CD4-positive, alpha-beta T cell (primary cell): ENCODE data around the gene STX16. TPM values are rescaled to one million over a fixed set of nuclear protein-coding genes. Genes with fewer than 3 reads are reported as not detected.
A peak's percentile ranks its signal among the peaks of the same experiment; 100 is the strongest.

Experiments used
- ATAC-seq: fragments of 200-7000 bp; cut with Tn5 transposase; one replicate; pipeline ENCODE4 v1.10.0; 2022; ENCODE audit warnings: mild to moderate bottlenecking; ENCODE audit not compliant: poor library complexity
- CTCF ChIA-PET: fragments of 350-600 bp; sonication (Branson Sonifier 250); formaldehyde crosslinking; loops from one replicate; lab custom pipeline; 2021; ENCODE audit warnings: antibody characterized with exemption, inconsistent platforms; lab: Charles Lee
- POLR2A ChIA-PET: fragments of 350-600 bp; sonication (Branson Sonifier 250); formaldehyde crosslinking; loops from one replicate; lab custom pipeline; 2021; ENCODE audit warnings: antibody characterized with exemption, inconsistent platforms; lab: Charles Lee
- DNase-seq, 14 experiments: peaks; one replicate each; pipeline ENCODE4 v3.0.0-alpha.2; 2013 to 2020; ENCODE audit warnings: mixed read lengths in 2 of 14
- H3K27ac ChIP-seq, 2 donors: one replicate each; pipeline versions ENCODE4 v1.5.1 to v1.7.0; 2013; ENCODE audit warnings: low read length in 2 of 2, low read depth in 1 of 2, mild to moderate bottlenecking in 1 of 2
- H3K27me3 ChIP-seq, 2 experiments: 1 replicate in 1 of 2; 2 replicates in 1 of 2; pipeline versions ENCODE4 v1.6.1 to v1.7.0; 2013; ENCODE audit warnings: low read length in 2 of 2, control low read depth in 1 of 2, mild to moderate bottlenecking in 1 of 2, moderate library complexity in 1 of 2; ENCODE audit not compliant: insufficient read depth in 2 of 2, control insufficient read depth in 1 of 2
- H3K36me3 ChIP-seq: one replicate; pipeline ENCODE4 v1.6.1; 2013; ENCODE audit warnings: low read length, control low read depth; ENCODE audit not compliant: insufficient read depth
- H3K4me1 ChIP-seq: one replicate; pipeline ENCODE4 v1.6.1; 2013; ENCODE audit warnings: low read length, control low read depth; ENCODE audit not compliant: insufficient read depth
- H3K4me3 ChIP-seq: one replicate; pipeline ENCODE4 v1.5.1; 2013; ENCODE audit warnings: mild to moderate bottlenecking, low read length, moderate library complexity
- H3K9me3 ChIP-seq, 2 experiments: 1 replicate in 1 of 2; 2 replicates in 1 of 2; pipeline versions ENCODE4 v1.6.1 to v1.7.0; 2013; ENCODE audit warnings: low read length in 2 of 2, mild to moderate bottlenecking in 2 of 2, control low read depth in 1 of 2, moderate library complexity in 1 of 2; ENCODE audit not compliant: control insufficient read depth in 1 of 2, insufficient read depth in 1 of 2
- H3K27ac Mint-ChIP-seq: one replicate; pipeline ENCODE4 v1.8.0; 2020; ENCODE audit warnings: mixed read lengths
- H3K27me3 Mint-ChIP-seq: one replicate; pipeline ENCODE4 v1.8.0; 2021; ENCODE audit warnings: mixed read lengths
- H3K36me3 Mint-ChIP-seq: one replicate; pipeline ENCODE4 v1.8.0; 2021; ENCODE audit warnings: low read depth, mixed read lengths
- H3K4me1 Mint-ChIP-seq: one replicate; pipeline ENCODE4 v1.8.0; 2021; ENCODE audit warnings: low read depth, mixed read lengths
- H3K4me3 Mint-ChIP-seq: one replicate; pipeline ENCODE4 v1.8.0; 2020; ENCODE audit warnings: mild to moderate bottlenecking, mixed read lengths
- H3K9me3 Mint-ChIP-seq: one replicate; pipeline ENCODE4 v1.8.0; 2020; ENCODE audit warnings: mixed read lengths
- intact Hi-C, 2 experiments: fragments of 100-400 bp; cut with DNase I in 1 of 2; cut with micrococcal nuclease in 1 of 2; formaldehyde crosslinking; loops; one replicate each; pipeline versions ENCODE4 v1.15.1 to v1.9.0; 2023 to 2025; cut with DNase I, micrococcal nuclease
- total RNA-seq, 174 experiments: library from RNA in 2 of 174; stranded (reverse) in 2 of 174; gene quantifications; one replicate each; pipeline ENCODE4 v1.2.3 and lab custom pipeline; 2021 to 2026
- TF ChIP-seq, protein P1 (sequence below): fragments of 200-600 bp; IDR thresholded peaks from one replicate; pipeline ENCODE4 v1.8.0; 2022; ENCODE audit warnings: antibody characterized with exemption, mild to moderate bottlenecking

The STX16 gene
- total RNA-seq, 2 experiments from 2014 or later = 179 to 181 TPM

DNA sequence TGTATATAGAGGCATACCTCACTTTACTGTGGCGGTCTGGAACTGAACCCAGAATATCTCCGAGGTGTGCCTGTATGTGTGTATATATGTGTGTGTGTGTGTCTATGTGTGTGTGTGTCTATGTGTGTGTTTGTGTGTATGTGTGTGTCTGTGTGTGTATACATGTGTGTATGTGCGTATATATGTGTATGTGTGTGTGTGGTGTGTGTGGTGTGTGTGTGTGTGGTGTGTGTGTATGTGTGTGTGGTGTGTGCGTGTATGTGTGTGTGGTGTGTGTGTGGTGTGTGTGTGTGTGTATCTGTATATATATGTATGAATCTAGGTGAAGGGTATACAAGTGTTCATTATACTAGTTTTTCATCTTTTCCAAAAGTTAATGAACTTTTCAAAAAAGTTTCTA, 37.3 kb downstream of the STX16 start:
- DNase-seq (no peak), ATAC-seq (no peak)
- Mint-ChIP-seq H3K27me3 (no peaks in the 10 kb centered on the region), H3K27ac (no peak overlapping the region), H3K4me1 (peaks cover 2% of the 10 kb centered on the region), H3K4me3 (no peak overlapping the region), H3K9me3 (no peaks in the 10 kb centered on the region), H3K36me3 (peaks cover 24% of the 10 kb centered on the region)
- peaks cover 2% of the 10 kb centered on the region for H3K36me3 ChIP-seq
- no peak overlapping the region for H3K4me3 ChIP-seq
- TF ChIP-seq, protein P1, sequence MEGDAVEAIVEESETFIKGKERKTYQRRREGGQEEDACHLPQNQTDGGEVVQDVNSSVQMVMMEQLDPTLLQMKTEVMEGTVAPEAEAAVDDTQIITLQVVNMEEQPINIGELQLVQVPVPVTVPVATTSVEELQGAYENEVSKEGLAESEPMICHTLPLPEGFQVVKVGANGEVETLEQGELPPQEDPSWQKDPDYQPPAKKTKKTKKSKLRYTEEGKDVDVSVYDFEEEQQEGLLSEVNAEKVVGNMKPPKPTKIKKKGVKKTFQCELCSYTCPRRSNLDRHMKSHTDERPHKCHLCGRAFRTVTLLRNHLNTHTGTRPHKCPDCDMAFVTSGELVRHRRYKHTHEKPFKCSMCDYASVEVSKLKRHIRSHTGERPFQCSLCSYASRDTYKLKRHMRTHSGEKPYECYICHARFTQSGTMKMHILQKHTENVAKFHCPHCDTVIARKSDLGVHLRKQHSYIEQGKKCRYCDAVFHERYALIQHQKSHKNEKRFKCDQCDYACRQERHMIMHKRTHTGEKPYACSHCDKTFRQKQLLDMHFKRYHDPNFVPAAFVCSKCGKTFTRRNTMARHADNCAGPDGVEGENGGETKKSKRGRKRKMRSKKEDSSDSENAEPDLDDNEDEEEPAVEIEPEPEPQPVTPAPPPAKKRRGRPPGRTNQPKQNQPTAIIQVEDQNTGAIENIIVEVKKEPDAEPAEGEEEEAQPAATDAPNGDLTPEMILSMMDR = no peak
- ChIA-PET CTCF (no interaction called here), POLR2A (no interaction called here)
- no peaks in the 10 kb centered on the region for H3K27me3 ChIP-seq
- intact Hi-C loops = no loop called here
- no peak overlapping the region for H3K27ac ChIP-seq
- no peaks in the 10 kb centered on the region for H3K9me3 ChIP-seq
- peaks cover 8% of the 10 kb centered on the region for H3K4me1 ChIP-seq

DNA sequence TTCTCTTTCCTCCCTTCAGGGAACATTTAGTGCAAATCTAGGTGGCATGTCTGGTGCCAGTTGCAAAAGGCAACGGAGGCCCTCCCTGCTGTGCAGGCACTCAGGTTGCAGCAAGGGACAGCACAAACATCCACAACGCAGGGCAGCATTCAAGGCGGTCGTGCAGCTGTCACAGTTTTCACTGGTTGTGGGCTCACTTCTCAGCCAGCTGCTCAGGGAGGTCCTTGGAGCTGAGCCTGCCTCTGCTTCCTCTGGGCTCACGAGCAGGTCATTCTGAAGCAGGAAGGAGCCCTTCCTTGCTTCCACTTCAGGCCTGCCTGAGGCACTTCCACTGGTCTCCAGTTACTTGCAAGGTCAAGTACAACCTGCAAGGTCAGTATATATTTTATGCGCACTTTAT, 37.8 kb downstream of the STX16 start:
- ChIA-PET POLR2A (no interaction called here), CTCF (interaction anchor here (4.9 kb wide), 1 partner anchor 38 kb away, joined by 29 read pairs; the partner anchor contains the start of gene STX16)
- Histone ChIP-seq H3K27ac (no peak overlapping the region), H3K36me3 (peaks cover 2% of the 10 kb centered on the region), H3K4me1 (peaks cover 12% of the 10 kb centered on the region), H3K27me3 (no peaks in the 10 kb centered on the region), H3K4me3 (no peak overlapping the region), H3K9me3 (no peaks in the 10 kb centered on the region)
- no peak for DNase-seq
- Mint-ChIP-seq H3K4me1 (peaks cover 6% of the 10 kb centered on the region), H3K4me3 (no peak overlapping the region), H3K27ac (no peak overlapping the region), H3K9me3 (no peaks in the 10 kb centered on the region), H3K36me3 (peaks cover 24% of the 10 kb centered on the region), H3K27me3 (no peaks in the 10 kb centered on the region)
- intact Hi-C loops = no loop called here
- no peak for ATAC-seq
- TF ChIP-seq, protein P1 = no peak

DNA sequence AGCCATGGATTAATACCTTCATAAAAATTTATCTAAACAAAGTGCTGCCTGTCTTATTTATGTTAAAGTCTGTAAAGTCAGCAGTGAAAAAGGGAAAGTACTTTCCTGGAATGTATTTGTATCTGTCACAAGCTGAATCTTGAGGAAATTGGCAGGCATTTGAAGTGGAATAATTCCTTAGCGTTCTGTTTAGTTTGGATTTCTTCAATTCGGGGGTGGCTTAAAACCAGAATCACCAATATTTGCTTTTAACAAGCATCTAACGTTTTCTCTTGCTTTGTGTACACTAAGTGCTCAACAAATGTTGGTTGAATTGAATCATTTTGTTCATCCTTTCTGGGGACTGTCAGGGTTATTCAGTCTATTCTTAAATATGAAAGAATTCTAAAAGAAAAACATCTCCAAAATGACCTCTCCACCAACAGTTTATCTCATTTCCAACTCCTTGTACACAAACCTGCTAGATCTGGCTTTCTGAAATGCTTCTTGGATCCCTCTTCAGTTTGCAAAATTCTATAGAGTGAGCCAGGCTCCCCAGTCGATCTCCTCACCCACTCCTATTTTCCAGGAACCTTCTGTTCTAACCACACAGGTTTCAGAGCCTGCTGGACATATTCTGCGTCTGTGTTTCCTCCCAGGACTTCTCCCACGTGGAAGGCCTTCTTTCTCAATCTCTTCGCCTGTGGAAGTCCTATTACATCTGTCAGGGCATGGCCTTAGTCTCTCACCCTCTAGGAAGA, 39.5 kb downstream of the STX16 start:
- ChIA-PET POLR2A (interaction anchor here (4.0 kb wide), 1 partner anchor 39 kb away, joined by 51 read pairs; the partner anchor contains the start of gene STX16), CTCF (interaction anchor here (0.6 to 4.9 kb wide), 3 partner anchors 34 to 123 kb away, joined by 3 to 29 read pairs (median 4); partner anchors contain the start of gene STX16)
- H3K4me3 ChIP-seq = no peak overlapping the region
- peaks cover 9% of the 10 kb centered on the region for H3K36me3 Mint-ChIP-seq
- intact Hi-C loops = loop anchor here in 1 of 2 experiments (5.0 kb wide), 2 partner anchors 383 to 458 kb away; partner anchors contain the start of gene RAB22A
- ATAC-seq = no peak
- no peak for DNase-seq
- TF ChIP-seq, protein P1 = no peak
- H3K27ac Mint-ChIP-seq = peak overlapping the region; percentile 51
- peaks cover 23% of the 10 kb centered on the region for H3K4me1 ChIP-seq
- no peak overlapping the region for H3K27ac ChIP-seq
- H3K9me3 ChIP-seq = no peaks in the 10 kb centered on the region
- H3K4me1 Mint-ChIP-seq = peaks cover 11% of the 10 kb centered on the region
- no peaks in the 10 kb centered on the region for H3K27me3 Mint-ChIP-seq
- no peaks in the 10 kb centered on the region for H3K9me3 Mint-ChIP-seq
- H3K27me3 ChIP-seq = no peaks in the 10 kb centered on the region
- peaks cover 2% of the 10 kb centered on the region for H3K36me3 ChIP-seq
- peak overlapping the region; percentile 55 for H3K4me3 Mint-ChIP-seq
